T47D (cell line): ENCODE measurements around the gene TGFBR2.

Source experiments
- DNase-seq, 2 experiments: peaks; one replicate each; pipeline versions ENCODE4 v3.0.0 to v3.0.0-alpha.2; 2011 to 2012; ENCODE audit warnings: low read depth in 1 of 2, low spot score in 1 of 2
- JUND ChIP-seq: IDR thresholded peaks from 2 replicates; pipeline ENCODE4 v1.6.1; 2012; ENCODE audit warnings: low read depth
- in situ Hi-C: cut with HindIII; loops from 2 replicates; pipeline ENCODE4 v1.10.0; 2016; ENCODE audit warnings: low sequenced_read_pairs, low pct_unique_long_range_greater_than_20kb

TGFBR2 gene

GRCh38 chr3:30711867-30712266, 105.5 kb downstream of the TGFBR2 start:
- in situ Hi-C loops, result no loop called here
- no peak for DNase-seq

GRCh38 chr3:30712991-30713390, 106.6 kb downstream of the TGFBR2 start:
- no peak for TF ChIP-seq JUND
- no peak for DNase-seq
- in situ Hi-C loops, result no loop called here

More at GRCh38 chr3:30711867-30712266, 105.5 kb downstream of the TGFBR2 start:
- TF ChIP-seq JUND, result no peak

GRCh38 chr3:30713885-30714503, 107.6 kb downstream of the TGFBR2 start:
- no peak for TF ChIP-seq JUND
- no peak for DNase-seq
- in situ Hi-C loops, result no loop called here

GRCh38 chr3:30719536-30719935, 113.1 kb downstream of the TGFBR2 start:
- TF ChIP-seq JUND, result no peak
- in situ Hi-C loops, result no loop called here
- no peak for DNase-seq

DNA sequence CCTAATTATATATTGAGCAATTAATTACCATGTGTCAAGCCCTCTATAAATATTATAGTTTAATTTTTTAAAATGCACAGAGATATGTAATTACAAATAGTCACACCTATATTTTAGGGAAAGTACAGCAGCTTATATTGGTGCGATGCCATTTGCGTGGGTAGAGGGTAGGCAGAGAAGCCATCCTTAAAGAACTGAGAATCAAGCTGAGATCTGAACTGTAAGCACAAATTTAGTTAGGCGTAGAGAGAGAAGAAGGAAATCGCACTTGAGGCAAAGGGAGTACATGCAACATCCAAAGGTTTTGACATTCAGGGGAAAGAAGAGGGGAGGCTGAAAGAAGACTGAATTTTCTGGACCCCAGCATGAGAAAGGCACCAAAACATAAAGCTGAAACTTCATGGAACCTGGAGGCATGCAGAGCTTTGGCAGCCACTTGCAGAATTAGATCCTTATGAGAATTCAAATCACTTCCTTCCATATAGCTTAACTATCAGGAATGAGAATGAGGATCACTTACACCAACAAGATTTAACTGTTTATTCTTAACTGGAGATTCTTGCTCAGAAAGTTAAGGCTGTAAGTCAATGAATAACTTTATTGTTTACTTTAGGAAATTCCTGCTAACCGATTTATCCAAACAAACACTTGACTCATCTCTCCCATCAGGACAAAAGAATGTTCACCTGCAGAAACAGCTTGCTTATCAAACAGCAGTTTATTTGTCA, 114.3 kb downstream of the TGFBR2 start:
- no peak for TF ChIP-seq JUND
- DNase-seq, result peak in 1 of 2 experiments; percentile 31
- in situ Hi-C loops, result no loop called here

DNA sequence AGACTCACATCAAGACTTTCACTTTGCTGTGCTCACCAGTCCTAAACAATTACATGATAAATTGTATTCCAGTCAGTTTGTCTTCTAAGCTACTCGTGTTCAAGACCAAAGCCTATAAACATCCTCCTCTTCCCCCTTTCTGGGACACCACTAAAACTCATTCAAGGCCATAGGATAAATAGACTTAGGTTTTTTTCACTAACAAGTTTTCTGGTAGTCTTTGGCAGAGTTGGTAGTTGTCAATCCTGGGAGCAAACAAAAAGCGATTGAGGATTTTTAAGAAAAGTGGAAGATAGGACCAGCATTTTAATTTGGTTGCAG, 114.9 kb downstream of the TGFBR2 start:
- no peak for TF ChIP-seq JUND
- in situ Hi-C loops, result no loop called here

GRCh38 chr3:30723211-30723610, 116.8 kb downstream of the TGFBR2 start:
- no peak for DNase-seq
- in situ Hi-C loops, result no loop called here
- TF ChIP-seq JUND, result no peak

More for the DNA sequence above, 114.9 kb downstream of the TGFBR2 start:
- DNase-seq, result no peak

GRCh38 chr3:30724863-30725262, 118.5 kb downstream of the TGFBR2 start:
- no peak for TF ChIP-seq JUND
- in situ Hi-C loops, result no loop called here

DNA sequence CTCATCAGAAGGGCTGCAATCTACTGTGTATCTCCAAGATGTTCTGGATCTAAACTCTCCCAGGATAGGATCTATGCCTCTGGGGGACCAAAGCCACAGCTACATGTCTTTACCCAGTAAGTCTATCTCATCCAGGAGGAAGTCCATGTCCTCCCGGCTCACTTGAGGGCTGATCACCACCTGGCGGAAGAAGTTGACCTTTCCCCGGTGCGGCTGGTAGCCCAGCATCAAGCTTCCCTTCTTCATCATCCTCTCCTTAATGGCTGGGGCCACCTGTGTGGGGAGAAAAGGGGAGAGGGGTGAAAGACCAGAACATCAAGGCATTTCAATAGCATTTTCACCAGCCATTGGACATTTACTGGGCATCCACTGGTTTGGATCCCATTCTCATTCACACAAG, 121.7 kb downstream of the TGFBR2 start:
- DNase-seq, result no peak
- TF ChIP-seq JUND, result no peak
- in situ Hi-C loops, result no loop called here

More at GRCh38 chr3:30724863-30725262, 118.5 kb downstream of the TGFBR2 start:
- no peak for DNase-seq

DNA sequence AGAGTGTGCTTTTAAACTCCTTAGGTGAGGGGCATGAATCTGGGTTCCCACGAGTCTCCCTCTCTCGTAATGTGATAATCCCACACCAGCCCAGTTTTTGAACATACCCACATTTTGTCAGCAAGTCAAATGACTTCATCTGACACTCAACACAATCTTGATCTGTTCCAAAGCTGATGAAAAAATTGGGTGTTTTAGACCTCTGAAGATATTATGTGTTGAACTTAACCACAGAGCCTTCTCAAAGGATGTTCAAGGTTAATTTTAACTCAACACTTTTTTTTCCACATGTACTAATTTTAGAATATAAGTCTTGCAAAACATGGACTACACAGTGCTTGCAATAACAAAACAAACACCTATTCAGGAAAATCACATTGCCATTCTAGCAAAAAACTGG, 123.1 kb downstream of the TGFBR2 start:
- no peak for DNase-seq
- TF ChIP-seq JUND, result no peak
- in situ Hi-C loops, result no loop called here

GRCh38 chr3:30729936-30730335, 123.5 kb downstream of the TGFBR2 start:
- TF ChIP-seq JUND, result no peak
- DNase-seq, result no peak
- in situ Hi-C loops, result no loop called here

DNA sequence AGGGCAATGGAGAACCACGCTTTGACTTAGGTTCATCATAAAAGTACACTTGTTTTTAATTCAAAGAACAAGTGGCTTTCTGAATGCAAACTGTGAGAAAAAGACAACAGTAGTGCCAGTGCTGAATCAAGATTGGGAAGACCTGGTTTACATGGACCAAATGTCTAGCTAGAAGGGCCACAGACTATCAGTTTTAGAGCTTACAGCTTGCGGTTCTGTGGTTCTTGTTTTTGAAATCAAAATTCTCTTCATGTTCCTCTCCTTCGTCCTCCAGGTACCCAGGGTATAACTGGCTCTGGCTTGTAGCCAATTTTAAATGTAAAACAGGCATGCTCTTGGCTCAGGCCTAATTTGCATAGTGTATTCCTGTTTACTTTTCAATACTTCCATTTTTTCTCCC, 124.6 kb downstream of the TGFBR2 start:
- in situ Hi-C loops, result no loop called here
- no peak for TF ChIP-seq JUND
- DNase-seq, result no peak

- in situ Hi-C loops, result no loop called here
- no peak for DNase-seq
- TF ChIP-seq JUND, result no peak
These were observed 126.8 kb downstream of the TGFBR2 start for GRCh38 chr3:30733209-30733608.

DNA sequence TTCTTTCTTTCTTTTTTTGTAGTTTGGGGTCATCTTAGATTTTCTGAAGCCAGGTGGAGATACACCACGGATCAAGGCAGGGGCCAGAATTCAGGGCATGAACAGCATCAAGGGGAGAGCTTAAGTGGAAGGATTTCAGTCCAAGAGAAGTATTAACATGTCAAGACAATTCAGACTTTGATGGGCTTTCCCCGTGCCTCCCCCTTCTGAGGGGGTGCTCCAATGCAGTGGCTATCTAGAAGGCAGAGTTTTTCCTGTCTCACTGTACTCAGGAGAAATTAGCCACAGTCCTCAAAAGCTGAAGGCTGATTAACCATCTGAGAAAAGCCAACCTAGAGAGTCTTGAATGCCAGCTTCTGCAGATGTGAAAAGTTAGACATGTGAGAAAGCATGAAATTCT, 127.3 kb downstream of the TGFBR2 start:
- in situ Hi-C loops, result no loop called here
- TF ChIP-seq JUND, result no peak
- no peak for DNase-seq
